Measurements from ENCODE around the gene COPS6.

COPS6 gene

DNA sequence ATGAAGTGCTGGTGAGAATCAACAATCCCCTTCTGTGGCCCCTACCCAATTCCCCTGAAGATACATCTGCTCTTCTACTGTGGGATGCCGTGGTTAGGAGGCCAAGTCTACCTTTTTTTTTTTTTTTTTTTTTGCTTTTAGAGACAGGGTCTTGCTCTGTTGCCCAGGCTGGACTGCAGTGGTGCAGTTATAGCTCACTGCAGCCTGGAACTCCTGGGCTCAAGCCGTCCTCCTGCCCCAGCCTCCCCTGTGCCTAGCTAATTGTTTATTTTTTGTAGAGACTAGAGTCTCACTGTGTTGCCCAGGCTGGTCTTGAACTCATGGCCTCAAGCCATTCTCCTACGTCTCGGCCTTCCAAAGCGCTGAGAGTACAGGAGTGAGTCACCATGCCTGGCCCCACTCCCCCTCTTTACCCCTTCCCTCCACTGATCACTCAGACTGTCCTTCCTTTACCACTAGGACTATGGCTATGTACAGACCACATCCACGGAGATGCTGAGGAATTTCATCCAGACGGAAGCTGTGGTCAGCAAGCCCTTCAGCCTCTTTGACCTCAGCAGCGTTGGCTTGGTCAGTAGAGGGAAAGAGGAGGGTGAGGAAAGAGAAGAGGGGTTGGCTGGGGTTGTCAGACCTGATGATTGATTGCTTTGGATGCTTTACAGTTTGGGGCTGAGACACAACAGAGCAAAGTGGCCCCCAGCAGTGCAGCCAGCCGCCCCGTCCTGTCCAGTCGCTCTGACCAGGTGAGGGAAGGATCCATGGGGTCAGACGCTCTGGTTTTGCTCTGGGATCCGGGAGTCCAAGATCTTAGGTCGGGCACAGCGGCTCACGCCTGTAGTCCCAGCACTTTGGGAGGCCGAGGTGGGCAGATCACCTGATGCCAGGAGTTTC, 14.4 kb downstream of the COPS6 start:
- no peak for DNase-seq

DNA sequence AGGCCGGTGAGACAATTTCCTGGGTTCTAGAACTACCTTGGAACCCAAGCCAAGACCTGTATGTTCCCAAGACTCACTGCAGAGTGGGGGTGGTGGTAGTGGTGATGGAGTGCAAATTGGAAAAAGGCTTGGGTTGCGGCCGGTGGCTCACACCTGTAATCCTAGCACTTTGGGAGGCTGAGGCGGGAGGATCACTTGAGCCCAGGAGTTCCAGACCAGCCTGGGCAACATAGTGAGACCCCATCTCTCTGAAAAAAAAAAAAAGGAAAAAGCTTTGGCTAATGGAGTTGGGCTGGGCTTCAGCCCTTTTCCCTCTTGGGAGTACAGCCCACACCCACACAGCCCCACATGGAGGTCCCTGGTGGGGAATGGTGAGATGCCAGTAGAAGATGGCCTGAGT, 16.8 kb downstream of the COPS6 start:
- no peak for DNase-seq

DNA sequence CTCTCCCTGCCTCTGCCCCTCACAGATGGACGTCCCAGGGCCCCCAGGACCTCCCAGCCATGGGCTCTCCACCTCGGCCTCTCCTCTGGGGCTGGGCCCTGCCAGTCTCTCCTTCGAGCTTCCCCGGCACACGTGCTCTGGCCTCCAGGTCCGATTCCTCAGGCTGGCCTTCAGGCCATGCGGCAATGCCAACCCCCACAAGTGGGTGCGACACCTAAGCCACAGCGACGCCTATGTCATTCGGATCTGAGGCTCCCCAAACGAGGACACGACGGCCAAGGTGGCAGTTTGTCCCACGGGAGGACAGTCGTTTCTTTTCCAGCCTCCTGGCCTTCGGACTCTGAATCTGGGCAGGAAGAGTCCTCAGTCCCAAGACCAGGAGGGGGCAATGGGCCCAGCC, 17.9 kb downstream of the COPS6 start:
- DNase-seq: no peak

DNA sequence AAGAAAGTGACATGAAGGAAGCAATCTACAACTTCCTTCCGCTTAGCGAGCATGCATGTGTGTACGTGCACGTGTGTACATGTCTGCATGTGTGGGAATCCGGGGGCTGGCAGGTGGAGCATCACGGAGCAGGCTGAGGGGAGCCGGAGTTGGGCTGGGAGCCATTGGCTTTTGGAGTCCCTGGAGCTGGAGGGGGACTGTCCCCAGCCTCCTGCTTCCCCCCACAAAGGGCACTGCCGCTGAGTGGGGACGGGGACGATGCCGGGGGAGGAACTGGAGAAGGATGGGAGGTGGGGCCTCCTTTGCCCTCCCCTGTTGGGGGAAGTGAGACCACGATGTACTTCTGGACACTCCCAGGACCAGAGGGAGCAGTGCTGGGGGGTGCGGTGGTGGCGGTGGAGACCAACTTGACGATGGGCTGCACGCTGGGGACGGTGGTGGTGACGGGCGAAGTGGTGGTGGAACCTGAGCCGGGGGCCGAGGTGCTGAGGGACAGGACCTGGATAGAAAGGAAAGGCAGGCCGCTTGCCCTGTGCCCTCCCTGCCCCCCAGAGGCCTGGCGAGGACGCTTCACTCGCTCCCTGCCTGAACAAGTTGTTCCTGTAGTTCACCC, 18.5 kb downstream of the COPS6 start:
- DNase-seq: no peak

DNA sequence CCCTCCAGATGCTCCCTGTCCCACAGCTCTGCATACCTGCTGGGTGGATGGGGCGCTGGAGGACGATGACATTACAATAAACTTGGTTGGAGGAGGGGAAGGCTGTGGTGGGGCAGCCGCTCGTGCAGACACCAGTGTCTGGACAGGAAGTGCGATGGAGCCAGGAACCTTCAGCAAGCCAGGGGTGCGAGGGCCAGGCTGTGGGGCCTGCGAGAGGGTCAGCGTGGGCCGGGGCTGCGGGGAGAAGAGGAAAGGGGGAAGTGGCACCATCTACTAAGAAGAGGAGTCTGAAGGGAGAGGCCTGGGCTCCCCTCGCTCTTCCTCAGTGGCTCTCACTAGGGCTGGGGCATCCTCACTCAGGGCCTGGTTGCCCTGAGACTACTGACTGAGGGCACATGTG, 19.1 kb downstream of the COPS6 start:
- no peak for DNase-seq

DNA sequence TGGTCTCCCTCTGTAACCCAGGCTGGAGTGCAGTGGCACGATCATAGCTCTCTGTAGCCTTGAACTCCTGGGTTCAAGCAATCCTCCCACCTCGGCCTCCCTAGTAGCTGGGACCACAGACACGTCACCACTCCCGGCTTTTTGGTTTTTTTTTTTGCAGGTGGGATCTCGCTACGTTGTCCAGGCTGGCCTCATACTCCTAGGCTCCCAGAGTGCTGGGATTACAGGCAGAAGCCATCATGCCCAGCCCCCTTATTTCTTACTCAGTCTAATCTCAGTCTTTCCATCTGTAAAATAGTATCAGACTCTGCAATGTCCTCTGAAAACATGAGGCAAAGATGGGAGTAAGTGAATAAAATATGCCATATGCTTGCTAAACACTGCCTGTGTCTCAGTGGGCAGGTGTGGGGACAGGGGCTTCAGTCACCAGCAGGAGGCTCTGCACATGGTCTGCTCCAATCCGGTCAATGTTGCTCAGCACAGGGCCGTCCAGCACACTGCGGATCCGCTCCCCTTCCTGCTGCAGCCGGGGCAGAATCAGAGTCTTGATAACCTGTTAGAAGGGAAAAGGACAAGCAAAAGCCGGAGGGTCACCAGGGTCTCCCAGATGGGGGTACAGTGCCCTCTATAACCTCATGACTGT, 20.9 kb downstream of the COPS6 start:
- DNase-seq: no peak

DNA sequence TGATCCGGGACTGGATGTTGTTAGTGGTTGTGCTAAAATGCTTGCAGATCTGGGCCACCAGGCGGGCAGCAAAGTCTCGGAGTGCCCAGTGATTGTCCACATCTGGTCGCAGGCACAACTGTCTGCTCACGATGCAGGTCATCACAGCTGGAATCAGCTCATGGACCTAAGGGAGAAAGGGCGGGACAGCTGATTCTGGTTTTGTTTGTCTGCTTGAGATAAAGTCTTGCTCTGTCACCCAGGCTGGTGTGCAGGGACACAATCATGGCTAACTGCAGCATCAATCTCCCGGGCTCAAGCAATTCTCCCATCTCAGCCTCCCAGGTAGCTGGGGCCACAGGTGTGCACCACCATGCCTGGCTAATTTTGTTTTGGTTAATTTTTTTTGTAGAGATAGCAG, 22.4 kb downstream of the COPS6 start:
- no peak for DNase-seq

GRCh38 chr7:100111914-100112313, 23.1 kb downstream of the COPS6 start:
- no peak for DNase-seq

GRCh38 chr7:100115026-100115425, 26.3 kb downstream of the COPS6 start:
- DNase-seq: no peak

- no peak for DNase-seq
Measured at GRCh38 chr7:100118388-100119071, 29.8 kb downstream of the COPS6 start.

GRCh38 chr7:100119072-100119969, 30.6 kb downstream of the COPS6 start, which contains the start of the genes CNPY4 and TAF6:
CNPY4 (plus strand) TSS chr7:100119634; CDS start chr7:100119745, 111 bp downstream.
TAF6 (minus strand) TSS chr7:100119358; CDS start chr7:100114209, 5,149 bp downstream.
- DNase-seq: peak; percentile 93 to 94

DNA sequence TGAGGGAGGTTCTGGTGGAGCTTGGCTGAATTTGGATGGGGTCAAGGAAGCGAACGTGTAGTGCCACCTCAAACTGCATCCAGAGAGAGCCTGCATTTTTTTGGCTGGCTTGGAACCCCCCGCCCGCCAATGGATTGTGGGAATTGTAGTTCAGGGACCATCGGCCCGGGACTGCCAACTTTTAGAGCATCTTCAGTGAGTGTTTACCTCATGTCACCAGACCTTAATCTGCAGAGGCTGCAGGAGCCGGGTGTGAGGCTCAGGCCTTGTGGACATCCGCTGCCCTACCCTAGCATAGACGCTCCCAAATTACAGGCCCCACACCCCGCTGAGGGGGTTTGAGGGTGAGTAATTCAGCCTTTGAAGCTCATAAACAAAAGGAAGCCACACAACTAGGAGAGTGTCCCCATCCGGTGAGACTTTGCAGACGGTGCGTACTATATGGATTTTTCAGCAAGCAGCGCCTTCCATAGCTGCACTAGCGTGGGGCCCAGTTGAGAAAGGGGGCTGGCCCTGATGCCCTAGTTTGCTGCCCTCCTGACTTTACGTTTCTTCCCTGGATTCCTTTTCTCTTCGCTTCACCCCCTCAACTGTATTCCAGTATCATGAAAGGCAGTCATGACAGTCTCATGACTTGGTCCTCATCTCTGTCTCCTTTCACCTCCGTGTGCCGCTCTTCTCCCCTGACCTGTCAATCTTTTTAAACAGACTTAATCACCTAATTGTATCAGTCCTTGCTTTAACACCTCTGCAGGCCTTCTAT, 31.4 kb downstream of the COPS6 start:
- DNase-seq: peak; percentile 62 to 64

GRCh38 chr7:100120733-100121036, 31.9 kb downstream of the COPS6 start:
- DNase-seq: no peak

DNA sequence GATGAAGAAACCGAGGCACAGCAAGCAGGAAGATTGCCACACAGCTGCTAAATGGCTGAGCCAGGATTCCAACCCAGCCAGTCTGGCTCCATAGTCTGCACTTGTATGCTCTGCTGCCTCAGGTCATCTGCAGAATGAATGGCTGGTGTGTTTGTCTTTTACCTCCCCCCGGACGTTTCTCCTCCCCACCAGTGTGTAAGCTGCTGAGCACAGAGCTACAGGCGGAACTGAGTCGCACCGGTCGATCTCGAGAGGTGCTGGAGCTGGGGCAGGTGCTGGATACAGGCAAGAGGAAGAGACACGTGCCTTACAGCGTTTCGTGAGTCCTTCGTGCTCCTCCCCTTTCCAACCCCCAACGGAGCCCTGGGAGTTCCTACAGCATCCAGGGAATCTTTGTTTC, 33.3 kb downstream of the COPS6 start:
- DNase-seq: no peak

- DNase-seq: no peak
Measured at GRCh38 chr7:100122568-100122967, 33.8 kb downstream of the COPS6 start.

- DNase-seq: no peak
Measured at GRCh38 chr7:100124301-100125230, 35.8 kb downstream of the COPS6 start.

DNA sequence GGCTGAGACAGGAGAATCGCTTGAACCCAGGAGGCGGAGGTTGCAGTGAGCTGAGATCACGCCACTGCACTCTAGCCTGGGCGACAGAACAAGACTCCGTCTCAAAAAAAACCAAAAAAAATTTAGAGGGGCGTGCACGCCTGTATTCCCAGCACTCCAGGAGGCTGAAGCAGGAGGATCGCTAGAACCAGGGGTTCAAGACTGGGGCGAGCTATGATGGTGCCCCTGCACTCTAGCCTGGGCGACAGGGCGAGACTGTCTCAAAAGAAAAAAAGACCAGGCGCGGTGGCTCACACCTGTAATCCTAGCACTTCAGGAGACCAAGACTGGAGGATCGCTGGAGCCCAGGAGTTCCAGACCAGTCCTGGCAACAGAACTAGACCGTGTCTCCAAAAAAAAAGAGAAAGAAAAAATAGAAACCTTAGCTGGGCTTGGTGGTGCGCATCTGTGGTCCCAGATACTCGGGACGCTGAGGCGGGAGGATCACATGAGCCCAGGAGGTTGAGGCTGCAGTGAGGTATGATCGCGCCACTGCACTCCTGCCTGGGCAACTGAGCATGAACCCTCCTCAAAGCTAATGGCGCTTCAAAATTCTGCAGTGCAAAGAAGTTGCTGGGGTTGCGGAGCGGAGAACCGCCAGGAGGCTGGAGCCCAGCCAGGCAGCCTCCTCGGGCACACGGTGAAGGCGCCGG, 37.6 kb downstream of the COPS6 start:
- no peak for DNase-seq

- DNase-seq: peak; percentile 87 to 88
Measured at GRCh38 chr7:100126931-100127865, 38.4 kb downstream of the COPS6 start, which contains the start of gene MBLAC1. MBLAC1 (plus strand) TSS chr7:100126967; CDS start chr7:100127396, 429 bp downstream.

Measured in activated CD4-positive, alpha-beta T cell treated with anti-CD3 and anti-CD28 coated beads, Interleukin-2, amount 50 U/mL, for 4 hours (primary cell).